DND-41 (cell line): ENCODE measurements around the gene HCAR2.

Experiments
- EZH2 ChIP-seq: IDR thresholded peaks from 3 replicates; pipeline ENCODE4 v1.6.1; 2012; ENCODE audit warnings: borderline replicate concordance, low read depth, mild to moderate bottlenecking, moderate library complexity, low read length, inconsistent platforms; ENCODE audit not compliant: severe bottlenecking
- TF ChIP-seq, protein P1 (sequence below): IDR thresholded peaks from 2 replicates; pipeline ENCODE4 v1.5.1; 2012; ENCODE audit warnings: borderline replicate concordance, low read length, moderate library complexity, mild to moderate bottlenecking; ENCODE audit not compliant: poor library complexity, severe bottlenecking; ENCODE audit errors: extremely low read depth

DNA sequence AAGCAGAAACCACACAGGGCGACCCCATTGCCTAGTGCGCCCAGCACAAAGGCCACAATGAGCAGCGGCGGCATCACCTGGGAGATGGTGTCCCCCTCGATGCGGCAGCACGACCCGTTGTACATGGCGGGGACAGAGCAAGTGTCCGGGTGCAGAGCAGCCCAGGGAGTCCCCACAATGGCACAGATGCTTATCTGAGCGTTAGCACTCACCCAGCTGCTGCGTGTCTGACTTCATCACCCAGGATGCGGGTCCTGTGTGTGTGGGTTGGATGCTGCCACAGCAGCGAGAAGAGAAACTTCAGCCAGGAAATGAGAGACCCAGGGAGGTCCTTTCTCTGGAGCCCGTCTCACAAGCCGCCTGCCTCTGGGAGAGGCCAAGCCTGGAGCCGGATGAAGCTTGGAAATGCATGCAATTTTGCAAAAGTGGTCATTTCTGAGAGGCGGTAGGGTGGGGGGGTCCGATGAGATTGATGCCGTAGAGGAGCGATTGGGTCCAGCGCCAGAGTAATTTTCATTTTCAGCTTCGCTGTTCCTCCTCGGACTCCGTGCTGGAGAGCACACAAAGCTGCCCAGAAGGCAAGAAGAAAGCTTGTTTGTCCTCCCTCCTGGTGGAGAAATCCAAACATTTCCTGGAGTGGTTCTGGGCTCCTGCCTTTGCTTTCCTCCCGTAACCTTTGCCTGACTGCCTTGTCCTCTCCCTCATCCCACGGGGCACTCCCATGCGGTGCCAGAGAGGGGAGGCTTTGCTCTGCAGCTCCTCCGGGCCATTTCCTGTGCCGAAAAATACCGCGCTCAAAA, 27.3 kb upstream of the HCAR2 start, which contains the start of gene HCAR1:
- TF ChIP-seq, protein P1, sequence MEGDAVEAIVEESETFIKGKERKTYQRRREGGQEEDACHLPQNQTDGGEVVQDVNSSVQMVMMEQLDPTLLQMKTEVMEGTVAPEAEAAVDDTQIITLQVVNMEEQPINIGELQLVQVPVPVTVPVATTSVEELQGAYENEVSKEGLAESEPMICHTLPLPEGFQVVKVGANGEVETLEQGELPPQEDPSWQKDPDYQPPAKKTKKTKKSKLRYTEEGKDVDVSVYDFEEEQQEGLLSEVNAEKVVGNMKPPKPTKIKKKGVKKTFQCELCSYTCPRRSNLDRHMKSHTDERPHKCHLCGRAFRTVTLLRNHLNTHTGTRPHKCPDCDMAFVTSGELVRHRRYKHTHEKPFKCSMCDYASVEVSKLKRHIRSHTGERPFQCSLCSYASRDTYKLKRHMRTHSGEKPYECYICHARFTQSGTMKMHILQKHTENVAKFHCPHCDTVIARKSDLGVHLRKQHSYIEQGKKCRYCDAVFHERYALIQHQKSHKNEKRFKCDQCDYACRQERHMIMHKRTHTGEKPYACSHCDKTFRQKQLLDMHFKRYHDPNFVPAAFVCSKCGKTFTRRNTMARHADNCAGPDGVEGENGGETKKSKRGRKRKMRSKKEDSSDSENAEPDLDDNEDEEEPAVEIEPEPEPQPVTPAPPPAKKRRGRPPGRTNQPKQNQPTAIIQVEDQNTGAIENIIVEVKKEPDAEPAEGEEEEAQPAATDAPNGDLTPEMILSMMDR, result no peak
- no peak for TF ChIP-seq EZH2
